Skeletal muscle satellite cell (primary cell): Measurements from ENCODE around the gene SLC4A4.

Experiments used
- H3K27me3 ChIP-seq: 2 replicates; pipeline ENCODE4 v1.7.0; 2013; ENCODE audit warnings: low read length; ENCODE audit not compliant: control insufficient read depth, insufficient read depth
- H3K36me3 ChIP-seq: 2 replicates; pipeline ENCODE4 v1.7.0; 2013; ENCODE audit warnings: mild to moderate bottlenecking, control low read depth, low read length; ENCODE audit not compliant: insufficient read depth
- H3K4me1 ChIP-seq: 2 replicates; pipeline ENCODE4 v1.7.0; 2013; ENCODE audit warnings: low read length; ENCODE audit not compliant: control insufficient read depth, insufficient read depth
- H3K4me2 ChIP-seq: 2 replicates; pipeline ENCODE4 v1.7.0; 2013; ENCODE audit warnings: mild to moderate bottlenecking, low read length
- H3K4me3 ChIP-seq: 2 replicates; pipeline ENCODE4 v1.7.0; 2013; ENCODE audit warnings: low read length
- H3K9ac ChIP-seq: 2 replicates; pipeline ENCODE4 v1.7.0; 2013; ENCODE audit warnings: mild to moderate bottlenecking, low read depth, low read length, moderate library complexity
- H3K9me3 ChIP-seq: replicated peaks from 2 replicates; pipeline ENCODE4 v1.7.0; 2013; ENCODE audit warnings: mild to moderate bottlenecking, control low read depth, low read length

The SLC4A4 gene

GRCh38 chr4:71609167-71609566, 270.3 kb downstream of the SLC4A4 start:
- Histone ChIP-seq H3K9ac (no peak overlapping the region), H3K4me1 (peaks cover 2% of the 10 kb centered on the region), H3K4me3 (no peak overlapping the region), H3K4me2 (no peak overlapping the region), H3K9me3 (no peaks in the 10 kb centered on the region), H3K36me3 (no peaks in the 10 kb centered on the region), H3K27me3 (no peaks in the 10 kb centered on the region)

GRCh38 chr4:71609651-71610050, 270.8 kb downstream of the SLC4A4 start:
- Histone ChIP-seq H3K4me3 (no peak overlapping the region), H3K36me3 (no peaks in the 10 kb centered on the region), H3K4me2 (no peak overlapping the region), H3K4me1 (peaks cover 2% of the 10 kb centered on the region), H3K27me3 (no peaks in the 10 kb centered on the region), H3K9ac (no peak overlapping the region), H3K9me3 (no peaks in the 10 kb centered on the region)

DNA sequence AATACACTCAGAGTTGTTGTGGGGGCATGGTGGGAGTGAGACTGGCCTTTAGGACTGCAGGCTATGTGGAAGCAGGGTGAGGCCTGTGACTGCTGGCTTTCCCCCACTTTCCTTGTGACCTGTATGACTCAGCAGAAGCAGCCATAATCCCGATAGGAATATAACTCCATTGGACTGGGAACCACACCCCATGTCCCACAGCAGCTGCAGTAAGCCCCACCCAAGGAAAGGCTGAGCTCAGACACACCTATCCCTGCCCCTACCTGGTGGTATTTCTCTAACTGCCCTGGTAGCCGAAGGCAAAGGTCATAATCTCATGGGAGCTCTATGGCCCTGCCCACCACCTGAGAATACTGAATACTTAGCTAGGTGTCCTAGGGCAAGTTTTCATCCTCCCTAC, 275.8 kb downstream of the SLC4A4 start:
- Histone ChIP-seq H3K27me3 (no peaks in the 10 kb centered on the region), H3K4me2 (no peak overlapping the region), H3K4me3 (no peak overlapping the region), H3K9me3 (no peaks in the 10 kb centered on the region), H3K36me3 (no peaks in the 10 kb centered on the region), H3K4me1 (no peaks in the 10 kb centered on the region), H3K9ac (no peak overlapping the region)

DNA sequence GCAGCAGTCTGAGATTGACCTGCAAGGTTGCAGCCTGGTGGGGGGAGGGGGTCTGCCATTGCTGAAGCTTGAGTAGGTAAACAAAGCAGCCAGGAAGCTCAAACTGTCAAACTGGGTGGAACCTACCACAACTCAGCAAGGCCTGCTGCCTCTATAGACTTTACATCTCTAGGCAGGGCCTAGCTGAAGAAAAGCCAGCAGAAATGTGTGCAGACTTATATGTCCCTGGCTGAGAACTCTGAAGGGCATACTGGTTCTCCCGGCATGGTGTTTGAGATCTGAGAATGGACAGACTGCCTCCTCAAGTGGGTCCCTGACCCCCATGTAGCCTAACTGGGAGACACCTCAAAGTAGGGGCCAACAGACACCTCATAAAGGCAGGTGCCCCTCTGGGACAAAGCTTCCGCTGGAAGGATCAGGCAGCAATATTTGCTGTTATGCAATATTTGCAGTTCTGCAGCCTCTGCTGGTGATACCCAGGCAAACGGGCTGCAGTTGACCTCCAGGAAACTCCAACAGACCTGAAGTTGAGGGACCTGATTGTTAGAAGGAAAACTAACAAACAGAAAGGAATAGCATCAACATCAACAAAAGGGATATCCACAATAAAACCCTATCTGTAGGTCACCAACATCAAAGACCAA, 277.5 kb downstream of the SLC4A4 start:
- Histone ChIP-seq H3K4me1 (no peaks in the 10 kb centered on the region), H3K4me2 (no peak overlapping the region), H3K27me3 (no peaks in the 10 kb centered on the region), H3K36me3 (no peaks in the 10 kb centered on the region), H3K9ac (no peak overlapping the region), H3K4me3 (no peak overlapping the region), H3K9me3 (no peaks in the 10 kb centered on the region)
